HG03571 (cell line): ENCODE measurements around the gene SH3PXD2B.

ENCODE experiments used
- ATAC-seq: cut with Tn5 transposase; IDR thresholded peaks from one replicate; pipeline ENCODE4 v1.9.1; 2021; ENCODE audit not compliant: unreplicated experiment

The SH3PXD2B gene

DNA sequence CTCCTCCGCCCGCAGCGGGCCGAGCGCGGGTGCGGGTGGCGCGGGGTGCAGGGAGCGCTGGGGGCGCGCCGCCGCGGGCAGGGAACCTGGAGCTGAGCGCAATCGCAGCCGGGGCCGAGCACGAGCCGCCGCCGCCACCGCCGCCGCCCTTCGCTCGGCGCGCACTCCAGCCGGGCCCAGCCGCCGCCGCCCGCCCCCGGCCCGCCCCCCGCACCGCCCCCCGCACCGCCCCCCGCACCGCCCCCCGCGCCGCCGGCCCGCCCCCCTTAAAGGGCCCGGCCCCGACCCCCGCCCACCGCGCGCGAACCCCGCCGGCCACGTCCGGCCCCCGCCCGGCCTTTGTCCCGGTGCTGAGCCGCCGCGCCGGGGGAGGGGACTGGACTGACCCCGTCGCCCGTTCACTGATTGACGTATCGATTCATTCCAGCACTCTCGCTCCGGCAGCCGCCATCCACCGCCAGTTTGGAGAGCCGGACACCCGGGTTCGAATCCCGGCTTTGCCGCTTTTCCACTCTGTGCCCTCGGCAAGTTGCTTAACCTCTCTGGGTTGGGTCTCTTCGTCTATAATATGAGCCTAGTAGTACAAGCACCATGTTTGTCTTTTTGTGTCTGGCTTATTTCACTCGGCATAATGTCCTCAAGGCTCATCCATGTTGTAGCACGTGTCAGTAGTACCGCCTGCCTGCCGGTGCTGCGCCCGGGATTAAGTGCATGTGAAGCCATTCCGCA is at the start of gene SH3PXD2B:
TSS of gene SH3PXD2B (minus strand) at position 168 of the 729 bp plus-strand sequence. CDS start 173 bp downstream, outside the sequence.
- ATAC-seq, result no peak

GRCh38 chr5:172502969-172503368 is 48.6 kb upstream of the SH3PXD2B start:
- ATAC-seq, result no peak

DNA sequence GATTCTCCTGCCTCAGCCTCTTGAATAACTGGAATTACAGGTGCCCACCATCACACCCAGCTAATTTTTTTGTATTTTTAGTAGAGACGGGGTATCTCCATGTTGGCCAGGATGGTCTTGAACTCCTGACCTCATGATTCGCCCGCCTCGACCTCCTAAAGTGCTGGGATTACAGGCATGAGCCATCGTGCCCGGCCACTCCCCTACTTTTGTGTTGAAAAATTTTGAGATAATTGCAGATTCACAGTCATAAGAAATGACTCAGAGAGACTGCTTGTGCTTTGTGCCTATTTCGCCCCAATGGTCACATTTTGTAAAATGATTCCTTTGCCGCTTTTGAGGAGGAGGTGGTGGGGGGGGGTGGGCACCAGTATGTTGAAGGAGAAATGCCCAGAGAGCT is 48.1 kb upstream of the SH3PXD2B start:
- ATAC-seq, result no peak

GRCh38 chr5:172501708-172502320 is 47.5 kb upstream of the SH3PXD2B start:
- no peak for ATAC-seq

GRCh38 chr5:172499287-172499686 is 45.0 kb upstream of the SH3PXD2B start:
- ATAC-seq, result no peak

DNA sequence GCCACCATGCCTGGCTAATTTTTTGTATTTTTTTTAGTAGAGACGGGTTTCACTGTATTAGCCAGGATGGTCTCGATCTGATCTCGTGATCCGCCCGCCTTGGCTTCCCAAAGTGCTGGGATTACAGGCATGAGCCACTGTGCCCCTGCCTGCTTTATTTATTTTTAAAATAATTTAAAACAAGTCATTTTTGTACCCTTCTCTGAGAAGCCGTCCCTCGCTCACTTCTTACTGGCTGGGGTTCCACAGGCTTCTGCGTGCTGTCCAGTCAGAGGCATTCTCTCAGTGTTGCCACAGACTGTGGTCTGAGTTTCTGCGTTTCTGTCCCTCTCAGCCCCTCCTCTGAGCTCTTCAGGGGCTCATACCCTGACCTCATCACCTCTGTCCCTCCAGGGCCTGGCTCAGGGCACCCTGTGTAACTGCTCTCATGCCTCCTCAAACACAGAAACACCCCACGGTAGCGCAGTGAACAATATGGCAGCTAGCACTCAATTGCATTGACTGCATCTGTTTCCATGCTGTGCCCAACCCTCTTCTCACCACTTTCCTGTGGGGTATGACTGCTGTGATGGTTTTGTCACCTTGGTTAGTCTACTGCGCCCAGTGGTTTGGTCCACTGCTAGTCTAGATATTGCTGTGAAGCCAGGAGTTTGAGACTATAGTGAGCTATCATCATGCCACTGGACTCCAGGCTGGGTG is 44.3 kb upstream of the SH3PXD2B start:
- no peak for ATAC-seq

- no peak for ATAC-seq
These were observed 43.4 kb upstream of the SH3PXD2B start for GRCh38 chr5:172497591-172498255.

- ATAC-seq, result no peak
These were observed 42.5 kb upstream of the SH3PXD2B start for GRCh38 chr5:172496671-172497371.

DNA sequence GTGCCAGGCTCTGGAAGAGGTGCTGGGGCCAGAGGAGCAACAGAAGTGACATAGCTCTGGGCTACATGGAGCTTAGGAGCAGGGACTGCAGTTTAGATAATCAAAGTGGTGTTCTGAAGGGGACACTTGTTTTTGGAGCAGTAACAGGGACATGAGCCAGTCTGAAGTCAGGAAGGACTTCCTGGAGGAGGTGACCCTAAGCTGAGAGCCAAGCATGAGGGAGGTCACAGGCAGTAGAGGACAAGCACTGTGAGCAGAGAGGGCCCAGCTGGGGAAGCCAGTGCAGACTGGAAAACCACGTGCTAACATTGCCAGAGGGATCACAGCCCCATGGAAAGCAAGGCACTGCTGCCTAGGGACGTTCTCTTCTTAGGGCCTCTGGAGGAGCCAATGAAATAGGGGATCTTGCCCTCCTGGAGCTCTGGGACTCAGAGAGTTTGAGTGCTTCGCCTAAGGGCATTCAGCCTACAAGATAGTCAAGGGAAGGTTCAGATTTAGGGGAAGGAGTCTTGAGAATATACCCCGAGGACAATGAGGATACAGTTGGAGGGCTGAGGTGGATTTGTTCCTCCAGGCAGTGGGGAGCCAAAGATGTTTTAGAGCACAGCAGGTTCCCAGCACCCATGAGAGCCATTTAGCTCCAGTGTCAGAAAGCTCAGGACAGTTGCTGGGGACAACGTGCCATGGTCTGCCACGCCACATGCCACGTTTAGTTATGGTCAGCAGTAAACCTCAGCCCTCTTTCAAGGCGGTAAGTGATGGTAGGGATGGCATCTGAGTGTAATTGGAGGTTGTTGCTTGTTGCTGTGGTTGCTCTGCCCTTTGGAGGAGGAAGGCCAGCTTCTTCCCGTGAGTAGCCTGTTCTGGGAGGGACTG is 40.5 kb upstream of the SH3PXD2B start:
- no peak for ATAC-seq

GRCh38 chr5:172493906-172494305 is 39.6 kb upstream of the SH3PXD2B start:
- ATAC-seq, result no peak

DNA sequence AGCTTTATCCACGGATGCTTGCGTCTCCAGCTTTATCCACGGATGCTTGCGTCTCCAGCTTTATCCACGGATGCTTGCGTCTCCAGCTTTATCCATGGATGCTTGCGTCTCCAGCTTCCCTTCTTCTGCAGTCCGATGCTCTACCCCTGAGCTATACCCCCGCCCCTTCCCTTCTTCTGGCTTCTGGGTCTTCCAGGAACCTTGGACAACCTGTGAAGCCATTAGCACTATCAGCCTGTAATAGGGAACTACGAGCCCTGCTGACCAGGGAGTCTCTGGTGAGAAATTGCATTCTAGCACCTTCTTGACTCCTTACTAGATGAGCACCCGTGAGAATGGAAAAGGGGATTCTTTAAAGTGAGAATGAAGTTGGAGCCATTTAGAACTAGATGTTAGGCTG is 39.1 kb upstream of the SH3PXD2B start:
- no peak for ATAC-seq

GRCh38 chr5:172493002-172493401 is 38.7 kb upstream of the SH3PXD2B start:
- no peak for ATAC-seq

GRCh38 chr5:172492097-172492840 is 37.9 kb upstream of the SH3PXD2B start:
- ATAC-seq, result no peak

DNA sequence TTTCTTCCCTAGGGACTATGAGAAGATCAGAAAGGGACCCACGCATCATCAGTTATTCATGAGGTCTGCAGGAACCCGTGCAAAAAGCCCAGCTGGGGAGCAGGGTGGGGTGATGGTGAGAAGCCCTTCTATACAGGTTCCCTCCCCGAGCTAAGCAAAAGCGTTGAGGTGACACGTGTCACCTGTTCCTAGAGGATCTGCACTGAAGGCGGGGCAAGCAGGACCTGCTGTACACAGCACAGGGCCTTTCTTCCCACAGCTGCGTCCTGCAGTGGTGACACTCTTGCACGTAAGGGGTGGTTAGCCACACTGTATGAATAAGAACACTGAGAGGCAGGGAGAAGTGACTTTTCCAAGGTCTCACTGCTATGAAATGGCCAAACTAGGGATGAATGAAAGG is 37.2 kb upstream of the SH3PXD2B start:
- no peak for ATAC-seq

DNA sequence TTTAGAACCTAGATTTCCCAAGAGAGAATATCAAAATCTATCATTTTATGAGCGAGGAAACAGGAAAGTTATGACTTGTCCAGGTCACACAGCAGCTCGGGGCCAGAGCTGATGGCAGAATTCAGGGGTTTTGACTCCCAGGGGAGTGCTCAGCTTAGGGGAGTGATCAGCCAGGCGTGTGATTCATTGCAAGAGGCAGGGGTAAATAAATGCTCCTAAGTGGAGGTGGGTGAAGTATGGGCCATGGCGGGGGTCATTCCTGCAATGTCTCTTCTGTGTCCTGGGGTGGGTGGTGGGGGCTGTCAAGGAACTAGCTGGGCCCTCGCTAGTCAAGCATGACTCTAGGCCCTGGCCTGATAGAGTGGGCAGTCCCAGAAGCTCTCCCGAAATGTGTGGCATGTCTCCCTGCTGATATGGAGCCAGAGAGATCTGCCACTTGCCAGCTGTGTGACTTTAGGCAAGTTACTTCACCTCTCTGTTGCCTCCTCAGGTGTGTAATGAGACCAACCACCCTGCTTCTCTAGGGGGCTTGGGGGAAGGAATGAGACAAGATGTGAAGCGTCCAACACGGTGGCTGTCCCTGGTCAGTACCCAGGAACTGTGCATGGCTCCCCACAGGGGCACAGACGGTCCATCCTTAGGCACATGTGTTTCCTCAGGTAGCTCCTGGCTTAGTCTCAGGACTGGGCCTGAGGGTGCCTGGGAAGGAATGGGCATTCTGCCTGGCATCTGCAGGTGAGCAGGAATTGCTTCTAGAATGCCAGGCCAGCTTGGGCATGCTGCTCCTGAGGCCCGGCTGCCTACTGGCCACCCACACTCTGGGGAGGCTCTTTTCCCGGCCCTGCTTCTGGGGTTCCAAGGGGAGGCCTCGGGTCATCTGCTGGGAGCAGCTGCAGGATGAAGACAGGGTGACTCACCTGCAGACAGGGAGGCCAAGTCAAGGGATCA is 36.5 kb upstream of the SH3PXD2B start:
- no peak for ATAC-seq

- ATAC-seq, result no peak
These were observed 33.9 kb upstream of the SH3PXD2B start for GRCh38 chr5:172488221-172488620.

DNA sequence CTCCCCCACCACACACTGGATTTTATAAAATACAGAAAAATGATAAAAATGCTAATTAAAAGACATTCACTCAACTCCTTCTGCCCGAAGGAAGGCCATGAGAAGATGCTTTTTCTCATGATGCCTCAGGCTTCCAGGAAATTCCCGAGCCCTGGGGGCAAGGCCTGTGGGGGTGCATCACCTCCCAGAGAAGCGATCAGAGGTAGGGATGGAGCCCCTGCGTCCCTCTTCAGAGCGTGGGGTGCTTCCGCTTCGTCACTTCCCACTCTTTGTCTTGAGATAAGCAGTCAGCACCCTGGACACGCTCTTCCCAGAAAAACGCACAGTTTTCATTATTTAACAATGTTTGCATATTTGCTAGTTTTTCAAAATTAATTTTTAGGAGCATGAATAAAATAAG is 33.3 kb upstream of the SH3PXD2B start:
- no peak for ATAC-seq

GRCh38 chr5:172486912-172487311 is 32.6 kb upstream of the SH3PXD2B start:
- no peak for ATAC-seq
